Loucy (cell line): ENCODE results near the gene WDR7.

Experiments
- H2AFZ ChIP-seq: fragments of 200-600 bp; sonication (generic); 2 replicates; pipeline ENCODE4 v1.6.0; 2016; ENCODE audit warnings: antibody characterized with exemption, mild to moderate bottlenecking, low read length, moderate library complexity
- H3F3A ChIP-seq: fragments of 200-600 bp; 2 replicates; pipeline ENCODE4 v1.6.0; 2016; ENCODE audit warnings: antibody characterized with exemption, low read depth, mild to moderate bottlenecking
- H3K27me3 ChIP-seq: fragments of 200-600 bp; sonication (generic); 2 replicates; pipeline ENCODE4 v1.6.1; 2014; ENCODE audit warnings: low read length, mild to moderate bottlenecking; ENCODE audit not compliant: insufficient read depth, poor library complexity, severe bottlenecking
- H3K36me3 ChIP-seq: fragments of 200-600 bp; sonication (generic); 2 replicates; pipeline ENCODE4 v1.6.1; 2016; ENCODE audit warnings: low read length; ENCODE audit not compliant: insufficient read depth
- H3K4me1 ChIP-seq: fragments of 200-600 bp; sonication (generic); 2 replicates; pipeline ENCODE4 v1.5.1; 2014; ENCODE audit warnings: low read length, mild to moderate bottlenecking; ENCODE audit not compliant: insufficient read depth, poor library complexity, severe bottlenecking
- H3K4me2 ChIP-seq: fragments of 200-600 bp; sonication (generic); 2 replicates; pipeline ENCODE4 v1.6.0; 2014; ENCODE audit warnings: antibody characterized with exemption, low read length, low read depth, mild to moderate bottlenecking; ENCODE audit not compliant: poor library complexity, severe bottlenecking
- H3K4me3 ChIP-seq: fragments of 200-600 bp; sonication (generic); 2 replicates; pipeline ENCODE4 v1.5.1; 2014; ENCODE audit warnings: low read length, mild to moderate bottlenecking, mixed read lengths; ENCODE audit not compliant: poor library complexity, severe bottlenecking
- H3K79me2 ChIP-seq: fragments of 200-600 bp; sonication (generic); 2 replicates; pipeline ENCODE4 v1.6.1; 2014; ENCODE audit warnings: low read length; ENCODE audit not compliant: insufficient read depth
- H3K9ac ChIP-seq: fragments of 200-600 bp; sonication (generic); 2 replicates; pipeline ENCODE4 v1.6.0; 2014; ENCODE audit warnings: mild to moderate bottlenecking, low read depth, low read length, moderate library complexity; ENCODE audit not compliant: poor library complexity, severe bottlenecking
- H3K9me2 ChIP-seq: fragments of 200-600 bp; sonication (generic); replicated peaks from 2 replicates; pipeline ENCODE4 v1.6.1; 2016; ENCODE audit warnings: low read depth, low read length, mixed read lengths
- H3K9me3 ChIP-seq: fragments of 200-600 bp; sonication (generic); 2 replicates; pipeline ENCODE4 v1.6.1; 2014; ENCODE audit warnings: mild to moderate bottlenecking, antibody characterized with exemption, low read length, low read depth; ENCODE audit not compliant: insufficient read depth
- H4K20me1 ChIP-seq: fragments of 200-600 bp; sonication (generic); 2 replicates; pipeline ENCODE4 v1.6.0; 2014; ENCODE audit warnings: antibody characterized with exemption, low read length, mild to moderate bottlenecking; ENCODE audit not compliant: insufficient read depth, poor library complexity, severe bottlenecking
- EZH2phosphoT487 ChIP-seq: fragments of 200-600 bp; IDR thresholded peaks from 2 replicates; pipeline ENCODE4 v1.6.1; 2018; ENCODE audit warnings: antibody characterized with exemption, mild to moderate bottlenecking, moderate library complexity, borderline replicate concordance
- TF ChIP-seq, protein P1 (sequence below): fragments of 200-600 bp; sonication (generic); conservative IDR thresholded peaks from 2 replicates; pipeline ENCODE4 v1.5.1; 2014; ENCODE audit warnings: mild to moderate bottlenecking, antibody characterized with exemption, low read length

Gene WDR7

DNA sequence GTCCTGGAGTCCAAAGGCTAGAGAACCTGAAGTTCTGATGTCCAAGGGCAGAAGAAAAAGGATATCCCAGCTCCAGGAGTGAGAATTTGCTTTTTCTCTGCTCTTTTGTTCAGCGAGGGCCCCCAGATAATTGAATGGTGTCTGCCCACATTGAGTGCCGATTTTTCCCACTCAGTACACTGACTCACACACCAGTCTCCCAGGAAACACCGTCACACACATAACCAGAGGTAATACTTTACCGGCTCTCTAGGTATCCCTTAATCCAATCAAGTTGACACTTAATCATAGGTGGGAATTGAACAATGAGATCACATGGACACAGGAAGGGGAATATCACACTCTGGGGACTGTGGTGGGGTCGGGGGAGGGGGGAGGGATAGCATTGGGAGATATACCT lies 161.5 kb downstream of the WDR7 start:
- no peaks in the 10 kb centered on the region for H3K36me3 ChIP-seq
- no peaks in the 10 kb centered on the region for H3K9me3 ChIP-seq
- H2AFZ ChIP-seq, result no peak overlapping the region
- no peak overlapping the region for H3K4me3 ChIP-seq
- no peaks in the 10 kb centered on the region for H3F3A ChIP-seq
- no peak overlapping the region for H3K4me2 ChIP-seq
- no peaks in the 10 kb centered on the region for H4K20me1 ChIP-seq
- no peaks in the 10 kb centered on the region for H3K27me3 ChIP-seq
- H3K4me1 ChIP-seq, result no peaks in the 10 kb centered on the region
- no peaks in the 10 kb centered on the region for H3K79me2 ChIP-seq
- no peaks in the 10 kb centered on the region for H3K9me2 ChIP-seq
- TF ChIP-seq, protein P1, sequence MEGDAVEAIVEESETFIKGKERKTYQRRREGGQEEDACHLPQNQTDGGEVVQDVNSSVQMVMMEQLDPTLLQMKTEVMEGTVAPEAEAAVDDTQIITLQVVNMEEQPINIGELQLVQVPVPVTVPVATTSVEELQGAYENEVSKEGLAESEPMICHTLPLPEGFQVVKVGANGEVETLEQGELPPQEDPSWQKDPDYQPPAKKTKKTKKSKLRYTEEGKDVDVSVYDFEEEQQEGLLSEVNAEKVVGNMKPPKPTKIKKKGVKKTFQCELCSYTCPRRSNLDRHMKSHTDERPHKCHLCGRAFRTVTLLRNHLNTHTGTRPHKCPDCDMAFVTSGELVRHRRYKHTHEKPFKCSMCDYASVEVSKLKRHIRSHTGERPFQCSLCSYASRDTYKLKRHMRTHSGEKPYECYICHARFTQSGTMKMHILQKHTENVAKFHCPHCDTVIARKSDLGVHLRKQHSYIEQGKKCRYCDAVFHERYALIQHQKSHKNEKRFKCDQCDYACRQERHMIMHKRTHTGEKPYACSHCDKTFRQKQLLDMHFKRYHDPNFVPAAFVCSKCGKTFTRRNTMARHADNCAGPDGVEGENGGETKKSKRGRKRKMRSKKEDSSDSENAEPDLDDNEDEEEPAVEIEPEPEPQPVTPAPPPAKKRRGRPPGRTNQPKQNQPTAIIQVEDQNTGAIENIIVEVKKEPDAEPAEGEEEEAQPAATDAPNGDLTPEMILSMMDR, result no peak
- no peak for TF ChIP-seq EZH2phosphoT487
- no peak overlapping the region for H3K9ac ChIP-seq

DNA sequence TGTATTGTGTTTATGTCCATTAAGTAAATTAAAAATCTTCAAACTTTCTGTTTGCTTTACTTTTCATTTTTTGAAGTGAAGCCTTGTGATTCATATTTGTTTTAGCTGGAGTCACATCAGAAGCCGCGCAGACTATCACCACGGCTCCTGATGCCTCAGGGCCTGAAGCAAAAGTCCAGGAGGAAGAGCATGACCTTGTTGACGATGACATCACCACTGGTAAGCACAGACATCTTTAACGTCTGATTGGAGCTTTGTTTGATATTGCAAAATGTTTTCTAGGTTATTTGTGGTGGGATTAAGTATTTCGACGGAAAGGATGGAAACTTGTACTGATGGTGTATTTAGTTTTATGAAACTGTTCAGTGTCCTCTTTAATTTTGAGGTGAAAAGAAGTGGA lies 164.8 kb downstream of the WDR7 start:
- H3K4me3 ChIP-seq, result no peak overlapping the region
- H4K20me1 ChIP-seq, result no peaks in the 10 kb centered on the region
- H3K36me3 ChIP-seq, result no peaks in the 10 kb centered on the region
- H3K4me1 ChIP-seq, result no peaks in the 10 kb centered on the region
- TF ChIP-seq EZH2phosphoT487, result no peak
- TF ChIP-seq, protein P1, result no peak
- no peaks in the 10 kb centered on the region for H3K79me2 ChIP-seq
- no peak overlapping the region for H2AFZ ChIP-seq
- no peaks in the 10 kb centered on the region for H3K9me3 ChIP-seq
- H3K9me2 ChIP-seq, result no peaks in the 10 kb centered on the region
- no peak overlapping the region for H3K4me2 ChIP-seq
- H3K9ac ChIP-seq, result no peak overlapping the region
- H3K27me3 ChIP-seq, result no peaks in the 10 kb centered on the region
- no peaks in the 10 kb centered on the region for H3F3A ChIP-seq

DNA sequence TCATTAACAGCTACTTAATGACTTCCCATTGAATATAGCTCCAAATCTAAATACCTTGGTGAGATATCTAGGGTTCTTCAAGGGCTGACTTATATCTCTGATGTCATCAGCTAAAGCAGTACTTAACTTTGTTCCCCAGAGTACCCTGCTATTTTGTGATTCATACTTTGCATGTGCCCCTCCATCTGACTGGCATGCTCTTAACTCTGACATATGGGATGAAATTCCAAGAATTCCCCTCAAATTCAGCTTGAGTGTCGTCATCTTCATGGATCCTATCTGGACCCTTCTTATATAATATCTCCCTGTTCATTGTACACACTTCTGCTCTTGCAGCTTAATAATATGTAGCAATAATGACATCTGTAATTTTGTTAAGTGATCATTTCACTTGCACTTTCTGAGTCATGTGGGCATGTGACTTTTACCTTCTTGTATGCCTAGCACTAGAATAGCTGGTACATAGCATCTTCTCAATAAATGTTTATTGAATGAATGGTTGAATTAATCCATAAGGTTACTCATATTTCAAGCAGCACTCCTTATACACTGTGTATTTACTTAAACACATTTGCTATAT lies 172.9 kb downstream of the WDR7 start:
- H3K36me3 ChIP-seq, result no peaks in the 10 kb centered on the region
- H3K9me3 ChIP-seq, result no peaks in the 10 kb centered on the region
- no peaks in the 10 kb centered on the region for H3F3A ChIP-seq
- peaks cover 9% of the 10 kb centered on the region for H3K4me1 ChIP-seq
- no peak overlapping the region for H2AFZ ChIP-seq
- H3K9me2 ChIP-seq, result no peaks in the 10 kb centered on the region
- TF ChIP-seq, protein P1, result no peak
- TF ChIP-seq EZH2phosphoT487, result no peak
- no peaks in the 10 kb centered on the region for H4K20me1 ChIP-seq
- no peaks in the 10 kb centered on the region for H3K79me2 ChIP-seq
- H3K27me3 ChIP-seq, result no peaks in the 10 kb centered on the region
- H3K4me2 ChIP-seq, result no peak overlapping the region
- no peak overlapping the region for H3K9ac ChIP-seq
- no peak overlapping the region for H3K4me3 ChIP-seq
